ENCODE measurements around the gene AMBRA1.
A peak's percentile ranks its signal among the peaks of the same experiment; 100 is the strongest.

Gene AMBRA1

DNA sequence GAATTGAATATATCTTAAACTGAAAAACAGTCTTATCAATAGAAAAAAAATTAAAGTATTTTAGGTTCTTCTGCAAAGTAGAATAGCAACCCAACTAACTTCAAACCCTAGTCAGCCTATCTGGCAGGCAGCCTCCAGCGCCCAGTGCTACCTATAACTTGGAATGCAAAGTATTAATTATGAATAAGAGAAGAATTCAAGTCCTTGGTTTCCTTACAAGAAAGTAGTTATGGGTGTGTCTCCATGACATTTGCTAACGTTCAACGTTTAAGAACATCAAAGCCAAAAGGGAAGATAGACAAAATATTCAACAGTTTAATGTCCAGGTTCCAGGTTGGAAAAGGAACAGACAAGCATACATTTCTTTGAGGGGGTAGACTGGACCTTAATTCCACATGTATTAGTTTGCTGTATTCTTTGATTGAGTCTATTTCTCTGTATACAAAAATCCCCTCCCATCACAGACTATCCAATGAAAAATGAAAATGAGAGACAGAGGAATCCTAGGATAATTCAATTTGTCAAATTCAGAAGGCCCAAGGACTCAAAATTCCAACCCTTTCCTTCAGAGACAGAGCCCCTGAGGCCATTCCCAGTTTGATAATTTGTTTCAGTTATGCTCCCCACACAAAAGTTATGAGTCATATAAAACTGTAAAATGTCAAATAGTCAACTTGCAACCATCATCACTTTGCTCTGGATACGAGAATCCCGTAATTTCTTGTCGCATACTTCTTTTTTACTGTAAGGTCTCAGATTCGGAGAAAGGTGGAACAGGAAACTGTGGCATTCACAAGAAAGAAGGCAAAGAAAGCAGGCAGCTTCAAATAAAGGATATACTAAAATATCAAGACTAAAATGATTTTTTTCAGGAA lies 118.5 kb downstream of the AMBRA1 start (continued):
- TF ChIP-seq, protein P1, sequence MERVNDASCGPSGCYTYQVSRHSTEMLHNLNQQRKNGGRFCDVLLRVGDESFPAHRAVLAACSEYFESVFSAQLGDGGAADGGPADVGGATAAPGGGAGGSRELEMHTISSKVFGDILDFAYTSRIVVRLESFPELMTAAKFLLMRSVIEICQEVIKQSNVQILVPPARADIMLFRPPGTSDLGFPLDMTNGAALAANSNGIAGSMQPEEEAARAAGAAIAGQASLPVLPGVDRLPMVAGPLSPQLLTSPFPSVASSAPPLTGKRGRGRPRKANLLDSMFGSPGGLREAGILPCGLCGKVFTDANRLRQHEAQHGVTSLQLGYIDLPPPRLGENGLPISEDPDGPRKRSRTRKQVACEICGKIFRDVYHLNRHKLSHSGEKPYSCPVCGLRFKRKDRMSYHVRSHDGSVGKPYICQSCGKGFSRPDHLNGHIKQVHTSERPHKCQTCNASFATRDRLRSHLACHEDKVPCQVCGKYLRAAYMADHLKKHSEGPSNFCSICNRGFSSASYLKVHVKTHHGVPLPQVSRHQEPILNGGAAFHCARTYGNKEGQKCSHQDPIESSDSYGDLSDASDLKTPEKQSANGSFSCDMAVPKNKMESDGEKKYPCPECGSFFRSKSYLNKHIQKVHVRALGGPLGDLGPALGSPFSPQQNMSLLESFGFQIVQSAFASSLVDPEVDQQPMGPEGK (CRISPR knock-in tag; IDR thresholded peaks at IDR 0.05; ENCODE audit: borderline replicate concordance) = no peak
- no peak for TF ChIP-seq CSDC2 (CRISPR knock-in tag; IDR thresholded peaks at IDR 0.05)
- no peak for TF ChIP-seq GLIS3 (CRISPR knock-in tag; IDR thresholded peaks at IDR 0.05)
- TF ChIP-seq ZC3H10 (CRISPR knock-in tag; IDR thresholded peaks at IDR 0.05) = no peak
- TF ChIP-seq ZNF565 (CRISPR knock-in tag; conservative IDR thresholded peaks at IDR 0.05; ENCODE audit: low read depth) = no peak
- no peak for TF ChIP-seq ZNF8 (CRISPR knock-in tag; IDR thresholded peaks at IDR 0.05)

DNA sequence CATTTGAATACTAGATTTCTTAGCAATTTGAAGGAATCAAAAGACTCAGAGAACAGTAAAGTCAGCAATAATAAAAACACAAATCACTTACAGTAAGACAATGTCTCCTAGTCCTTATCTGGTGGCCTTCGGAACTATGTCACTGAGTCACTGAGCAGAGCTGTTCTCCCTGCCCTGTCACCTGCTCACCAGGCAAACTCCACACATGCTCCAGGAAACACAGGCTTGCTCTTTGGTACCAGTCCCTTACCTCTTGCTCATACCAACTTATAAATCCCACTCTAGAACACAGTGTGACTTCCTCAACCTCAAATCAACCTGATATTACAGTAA lies 121.2 kb downstream of the AMBRA1 start:
- peak; percentile 36 for ATAC-seq
- TF ChIP-seq SNAI2 (CRISPR knock-in tag; IDR thresholded peaks at IDR 0.05) (no peak), RARB (CRISPR knock-in tag; IDR thresholded peaks at IDR 0.05) (no peak), ZFP30 (CRISPR knock-in tag; IDR thresholded peaks at IDR 0.05) (no peak), ZNF565 (CRISPR knock-in tag; conservative IDR thresholded peaks at IDR 0.05; ENCODE audit: low read depth) (no peak), ISL1 (CRISPR knock-in tag; IDR thresholded peaks at IDR 0.05) (no peak), CSDC2 (CRISPR knock-in tag; IDR thresholded peaks at IDR 0.05) (no peak), GLIS3 (CRISPR knock-in tag; IDR thresholded peaks at IDR 0.05) (no peak), ESRRG (CRISPR knock-in tag; IDR thresholded peaks at IDR 0.05) (no peak), ZNF70 (CRISPR knock-in tag; IDR thresholded peaks at IDR 0.05) (no peak), OSR1 (CRISPR knock-in tag; IDR thresholded peaks at IDR 0.05) (no peak), ZC3H10 (CRISPR knock-in tag; IDR thresholded peaks at IDR 0.05) (no peak), ZFP3 (CRISPR knock-in tag; IDR thresholded peaks at IDR 0.05) (no peak), ARNTL (CRISPR knock-in tag; IDR thresholded peaks at IDR 0.05; ENCODE audit: borderline replicate concordance, low read depth) (no peak), TCF4 (CRISPR knock-in tag; IDR thresholded peaks at IDR 0.05; ENCODE audit: borderline replicate concordance) (no peak), ZNF8 (CRISPR knock-in tag; IDR thresholded peaks at IDR 0.05) (no peak), BACH2 (CRISPR knock-in tag; IDR thresholded peaks at IDR 0.05; ENCODE audit: borderline replicate concordance) (no peak)
- TF ChIP-seq, protein P2, sequence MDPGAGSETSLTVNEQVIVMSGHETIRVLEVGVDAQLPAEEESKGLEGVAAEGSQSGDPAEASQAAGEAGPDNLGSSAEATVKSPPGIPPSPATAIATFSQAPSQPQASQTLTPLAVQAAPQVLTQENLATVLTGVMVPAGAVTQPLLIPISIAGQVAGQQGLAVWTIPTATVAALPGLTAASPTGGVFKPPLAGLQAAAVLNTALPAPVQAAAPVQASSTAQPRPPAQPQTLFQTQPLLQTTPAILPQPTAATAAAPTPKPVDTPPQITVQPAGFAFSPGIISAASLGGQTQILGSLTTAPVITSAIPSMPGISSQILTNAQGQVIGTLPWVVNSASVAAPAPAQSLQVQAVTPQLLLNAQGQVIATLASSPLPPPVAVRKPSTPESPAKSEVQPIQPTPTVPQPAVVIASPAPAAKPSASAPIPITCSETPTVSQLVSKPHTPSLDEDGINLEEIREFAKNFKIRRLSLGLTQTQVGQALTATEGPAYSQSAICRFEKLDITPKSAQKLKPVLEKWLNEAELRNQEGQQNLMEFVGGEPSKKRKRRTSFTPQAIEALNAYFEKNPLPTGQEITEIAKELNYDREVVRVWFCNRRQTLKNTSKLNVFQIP (CRISPR knock-in tag; IDR thresholded peaks at IDR 0.05; ENCODE audit: borderline replicate concordance, low read depth) = no peak
- TF ChIP-seq, protein P1 (CRISPR knock-in tag; IDR thresholded peaks at IDR 0.05; ENCODE audit: borderline replicate concordance) = no peak
- TF ChIP-seq, protein P3, sequence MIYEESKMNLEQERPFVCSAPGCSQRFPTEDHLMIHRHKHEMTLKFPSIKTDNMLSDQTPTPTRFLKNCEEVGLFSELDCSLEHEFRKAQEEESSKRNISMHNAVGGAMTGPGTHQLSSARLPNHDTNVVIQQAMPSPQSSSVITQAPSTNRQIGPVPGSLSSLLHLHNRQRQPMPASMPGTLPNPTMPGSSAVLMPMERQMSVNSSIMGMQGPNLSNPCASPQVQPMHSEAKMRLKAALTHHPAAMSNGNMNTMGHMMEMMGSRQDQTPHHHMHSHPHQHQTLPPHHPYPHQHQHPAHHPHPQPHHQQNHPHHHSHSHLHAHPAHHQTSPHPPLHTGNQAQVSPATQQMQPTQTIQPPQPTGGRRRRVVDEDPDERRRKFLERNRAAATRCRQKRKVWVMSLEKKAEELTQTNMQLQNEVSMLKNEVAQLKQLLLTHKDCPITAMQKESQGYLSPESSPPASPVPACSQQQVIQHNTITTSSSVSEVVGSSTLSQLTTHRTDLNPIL (CRISPR knock-in tag; IDR thresholded peaks at IDR 0.05; ENCODE audit: low read depth) = no peak
- TF ChIP-seq, protein P4, sequence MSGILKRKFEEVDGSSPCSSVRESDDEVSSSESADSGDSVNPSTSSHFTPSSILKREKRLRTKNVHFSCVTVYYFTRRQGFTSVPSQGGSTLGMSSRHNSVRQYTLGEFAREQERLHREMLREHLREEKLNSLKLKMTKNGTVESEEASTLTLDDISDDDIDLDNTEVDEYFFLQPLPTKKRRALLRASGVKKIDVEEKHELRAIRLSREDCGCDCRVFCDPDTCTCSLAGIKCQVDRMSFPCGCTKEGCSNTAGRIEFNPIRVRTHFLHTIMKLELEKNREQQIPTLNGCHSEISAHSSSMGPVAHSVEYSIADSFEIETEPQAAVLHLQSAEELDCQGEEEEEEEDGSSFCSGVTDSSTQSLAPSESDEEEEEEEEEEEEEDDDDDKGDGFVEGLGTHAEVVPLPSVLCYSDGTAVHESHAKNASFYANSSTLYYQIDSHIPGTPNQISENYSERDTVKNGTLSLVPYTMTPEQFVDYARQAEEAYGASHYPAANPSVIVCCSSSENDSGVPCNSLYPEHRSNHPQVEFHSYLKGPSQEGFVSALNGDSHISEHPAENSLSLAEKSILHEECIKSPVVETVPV (CRISPR knock-in tag; IDR thresholded peaks at IDR 0.05) = no peak

DNA sequence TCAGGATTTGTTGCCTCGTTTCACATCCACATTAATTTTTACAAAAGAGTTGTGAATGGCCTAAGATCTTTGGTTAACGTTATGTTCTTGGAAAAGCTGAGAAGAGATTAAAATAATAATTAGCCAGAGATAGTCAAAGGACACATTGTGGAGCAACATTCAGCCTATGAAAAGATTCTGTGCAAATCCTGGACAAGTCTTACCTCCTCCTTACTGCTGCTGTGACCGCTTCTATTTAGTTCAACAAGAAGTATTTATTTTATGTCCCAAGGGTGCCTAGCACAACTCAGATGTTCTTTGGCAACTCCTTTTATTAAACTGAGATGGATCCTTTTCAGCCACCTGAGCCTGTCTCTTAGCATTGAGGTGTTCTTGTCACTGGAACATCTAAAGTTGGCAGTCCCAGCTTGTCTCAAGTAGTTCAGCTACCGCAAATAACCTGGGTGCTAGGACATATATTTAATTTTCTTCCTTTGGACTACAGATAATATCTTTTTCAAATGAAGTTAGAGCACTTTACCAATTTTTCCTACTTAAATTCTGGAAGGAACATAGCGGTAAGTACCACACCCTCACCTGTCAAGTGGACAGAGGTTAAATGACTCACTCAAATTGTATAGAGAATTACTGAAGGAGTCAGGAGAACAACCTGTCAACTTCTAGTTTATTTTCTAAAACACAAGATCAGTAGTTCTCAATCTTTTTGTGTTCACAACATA lies 121.7 kb downstream of the AMBRA1 start:
- no peak for ATAC-seq

More for the DNA sequence above, 121.7 kb downstream of the AMBRA1 start:
- TF ChIP-seq, protein P1 (CRISPR knock-in tag; IDR thresholded peaks at IDR 0.05; ENCODE audit: borderline replicate concordance) = no peak
- TF ChIP-seq, protein P5, sequence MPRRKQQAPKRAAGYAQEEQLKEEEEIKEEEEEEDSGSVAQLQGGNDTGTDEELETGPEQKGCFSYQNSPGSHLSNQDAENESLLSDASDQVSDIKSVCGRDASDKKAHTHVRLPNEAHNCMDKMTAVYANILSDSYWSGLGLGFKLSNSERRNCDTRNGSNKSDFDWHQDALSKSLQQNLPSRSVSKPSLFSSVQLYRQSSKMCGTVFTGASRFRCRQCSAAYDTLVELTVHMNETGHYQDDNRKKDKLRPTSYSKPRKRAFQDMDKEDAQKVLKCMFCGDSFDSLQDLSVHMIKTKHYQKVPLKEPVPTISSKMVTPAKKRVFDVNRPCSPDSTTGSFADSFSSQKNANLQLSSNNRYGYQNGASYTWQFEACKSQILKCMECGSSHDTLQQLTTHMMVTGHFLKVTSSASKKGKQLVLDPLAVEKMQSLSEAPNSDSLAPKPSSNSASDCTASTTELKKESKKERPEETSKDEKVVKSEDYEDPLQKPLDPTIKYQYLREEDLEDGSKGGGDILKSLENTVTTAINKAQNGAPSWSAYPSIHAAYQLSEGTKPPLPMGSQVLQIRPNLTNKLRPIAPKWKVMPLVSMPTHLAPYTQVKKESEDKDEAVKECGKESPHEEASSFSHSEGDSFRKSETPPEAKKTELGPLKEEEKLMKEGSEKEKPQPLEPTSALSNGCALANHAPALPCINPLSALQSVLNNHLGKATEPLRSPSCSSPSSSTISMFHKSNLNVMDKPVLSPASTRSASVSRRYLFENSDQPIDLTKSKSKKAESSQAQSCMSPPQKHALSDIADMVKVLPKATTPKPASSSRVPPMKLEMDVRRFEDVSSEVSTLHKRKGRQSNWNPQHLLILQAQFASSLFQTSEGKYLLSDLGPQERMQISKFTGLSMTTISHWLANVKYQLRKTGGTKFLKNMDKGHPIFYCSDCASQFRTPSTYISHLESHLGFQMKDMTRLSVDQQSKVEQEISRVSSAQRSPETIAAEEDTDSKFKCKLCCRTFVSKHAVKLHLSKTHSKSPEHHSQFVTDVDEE (CRISPR knock-in tag; IDR thresholded peaks at IDR 0.05) = no peak
- TF ChIP-seq, protein P3 (CRISPR knock-in tag; IDR thresholded peaks at IDR 0.05; ENCODE audit: low read depth) = no peak
- no peak for TF ChIP-seq TCF4 (CRISPR knock-in tag; IDR thresholded peaks at IDR 0.05; ENCODE audit: borderline replicate concordance)

All from SK-N-SH treated with all-trans-retinoic acid at 6 μM for 48 hours (cell line).